GF-D8 (cell line): ENCODE results near the gene JAKMIP2.
"Not testable (repeated sequence)": the region's sequence is repeated elsewhere in the genome, so short reads cannot be mapped to it uniquely, and the experiment has no call there.

Source experiments
- DNase-seq: peaks from one replicate; lab custom pipeline; 2025; lab: John Stamatoyannopoulos, UW

The JAKMIP2 gene

GRCh38 chr5:147782110-147783028 is at the start of gene JAKMIP2:
Gene JAKMIP2 (minus strand): TSS chr5:147782728. CDS start chr5:147671806, 110,922 bp downstream.
- no peak for DNase-seq

GRCh38 chr5:147831465-147831864 is 48.9 kb upstream of the JAKMIP2 start, which contains the start of gene SPINK1:
Gene SPINK1 (minus strand): TSS chr5:147831671. CDS start chr5:147831577, 94 bp downstream.
- DNase-seq = no peak

- DNase-seq = no peak
Observed at GRCh38 chr5:147830035-147830434, 47.5 kb upstream of the JAKMIP2 start.

GRCh38 chr5:147827017-147827416 is 44.5 kb upstream of the JAKMIP2 start:
- not testable (repeated sequence) for DNase-seq

- no peak for DNase-seq
Observed at GRCh38 chr5:147826361-147826760, 43.8 kb upstream of the JAKMIP2 start.

GRCh38 chr5:147822686-147823491 is 40.4 kb upstream of the JAKMIP2 start:
- no peak for DNase-seq

- not testable (repeated sequence) for DNase-seq
Observed at GRCh38 chr5:147822222-147822621, 39.7 kb upstream of the JAKMIP2 start.

- no peak for DNase-seq
Observed at GRCh38 chr5:147821766-147822165, 39.2 kb upstream of the JAKMIP2 start.

GRCh38 chr5:147819261-147819770 is 36.8 kb upstream of the JAKMIP2 start:
- no peak for DNase-seq

GRCh38 chr5:147818290-147818689 is 35.8 kb upstream of the JAKMIP2 start:
- DNase-seq = no peak

GRCh38 chr5:147813696-147814095 is 31.2 kb upstream of the JAKMIP2 start:
- DNase-seq = no peak

- no peak for DNase-seq
Observed at GRCh38 chr5:147809830-147810666, 27.5 kb upstream of the JAKMIP2 start.

- DNase-seq = peak; percentile 95
Observed at GRCh38 chr5:147805030-147805454, 22.5 kb upstream of the JAKMIP2 start.

GRCh38 chr5:147804334-147804733 is 21.8 kb upstream of the JAKMIP2 start:
- no peak for DNase-seq

- no peak for DNase-seq
Observed at GRCh38 chr5:147803926-147804325, 21.4 kb upstream of the JAKMIP2 start.

- not testable (repeated sequence) for DNase-seq
Observed at GRCh38 chr5:147803161-147803560, 20.6 kb upstream of the JAKMIP2 start.

- DNase-seq = no peak
Observed at GRCh38 chr5:147801461-147801860, 18.9 kb upstream of the JAKMIP2 start.

GRCh38 chr5:147800491-147800890 is 18.0 kb upstream of the JAKMIP2 start:
- no peak for DNase-seq

- no peak for DNase-seq
Observed at GRCh38 chr5:147796556-147797308, 14.2 kb upstream of the JAKMIP2 start.

GRCh38 chr5:147791181-147791580 is 8.7 kb upstream of the JAKMIP2 start:
- DNase-seq = no peak

- DNase-seq = no peak
Observed at GRCh38 chr5:147789820-147790219, 7.3 kb upstream of the JAKMIP2 start.
